SW480 (cell line): ENCODE data around the gene ANKHD1.
"Not testable (repeated sequence)": the region's sequence is repeated elsewhere in the genome, so short reads cannot be mapped to it uniquely, and the experiment has no call there.

ENCODE experiments used
- DNase-seq: peaks from one replicate; pipeline ENCODE4 v3.0.0-alpha.2; 2016; ENCODE audit warnings: low spot score

ANKHD1 gene

GRCh38 chr5:140565024-140565779 is 163.6 kb downstream of the ANKHD1 start:
- no peak for DNase-seq

DNA sequence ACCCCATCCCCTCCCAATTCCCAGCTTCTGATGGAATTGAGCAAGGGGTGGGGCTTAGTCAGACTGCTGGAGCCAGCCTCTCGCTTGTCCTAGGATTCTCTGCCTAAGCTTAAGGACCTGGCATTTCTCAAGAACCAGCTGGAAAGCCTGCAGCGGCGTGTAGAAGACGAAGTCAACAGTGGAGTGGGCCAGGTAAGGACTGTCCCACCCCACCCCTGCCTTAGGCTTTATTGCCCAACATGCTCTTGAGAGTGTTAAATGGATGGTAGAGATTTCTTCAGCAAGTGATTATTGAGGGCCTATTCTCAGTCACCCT is 164.1 kb downstream of the ANKHD1 start:
- no peak for DNase-seq

GRCh38 chr5:140566665-140567064 is 165.0 kb downstream of the ANKHD1 start:
- no peak for DNase-seq

GRCh38 chr5:140567136-140567818 is 165.6 kb downstream of the ANKHD1 start:
- no peak for DNase-seq

- no peak for DNase-seq
Observed at GRCh38 chr5:140567871-140568270, 166.2 kb downstream of the ANKHD1 start.

GRCh38 chr5:140568443-140569063 is 166.9 kb downstream of the ANKHD1 start:
- DNase-seq: no peak

- no peak for DNase-seq
Observed at GRCh38 chr5:140569197-140569596, 167.6 kb downstream of the ANKHD1 start.

DNA sequence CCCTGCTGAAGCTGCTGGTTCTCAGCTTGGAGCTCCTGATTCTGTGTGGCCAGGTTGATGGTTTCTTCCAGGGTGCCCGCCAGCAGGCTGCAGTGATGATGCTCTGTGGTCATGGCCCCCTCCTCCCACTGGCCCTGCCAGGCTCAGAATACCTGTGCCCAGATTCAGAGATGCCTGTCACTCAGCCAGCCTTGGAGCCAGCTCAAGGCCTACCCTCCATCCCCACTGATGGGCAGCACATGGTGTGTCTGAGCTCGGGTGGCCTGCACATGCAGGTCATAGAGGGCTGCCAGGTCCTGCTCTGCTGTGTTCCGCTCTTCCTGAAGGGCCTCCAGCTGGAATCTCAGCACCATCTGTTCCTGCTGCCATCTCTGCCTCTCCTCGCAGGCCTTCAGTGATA is 168.4 kb downstream of the ANKHD1 start:
- DNase-seq: no peak

GRCh38 chr5:140570488-140570887 is 168.9 kb downstream of the ANKHD1 start:
- DNase-seq: no peak

DNA sequence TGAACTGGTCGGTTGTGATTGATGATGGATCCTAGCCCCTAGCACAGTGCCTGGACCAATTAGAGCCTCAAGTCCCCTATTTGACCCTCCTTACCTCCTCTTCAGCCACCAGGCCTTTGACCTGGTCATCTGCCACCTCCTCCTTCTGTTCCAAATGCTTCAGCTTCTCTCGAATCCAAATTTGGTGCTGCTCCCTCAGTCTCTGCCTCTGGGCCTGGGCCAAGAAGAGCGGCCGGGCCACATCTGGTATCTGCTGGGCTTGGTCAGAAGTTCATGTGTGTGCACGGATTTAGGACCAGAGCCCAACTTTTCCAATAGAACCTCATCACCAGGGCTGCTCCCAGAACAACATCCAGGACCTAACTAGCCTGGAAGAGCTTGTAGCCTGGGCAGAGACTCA is 169.5 kb downstream of the ANKHD1 start:
- no peak for DNase-seq

DNA sequence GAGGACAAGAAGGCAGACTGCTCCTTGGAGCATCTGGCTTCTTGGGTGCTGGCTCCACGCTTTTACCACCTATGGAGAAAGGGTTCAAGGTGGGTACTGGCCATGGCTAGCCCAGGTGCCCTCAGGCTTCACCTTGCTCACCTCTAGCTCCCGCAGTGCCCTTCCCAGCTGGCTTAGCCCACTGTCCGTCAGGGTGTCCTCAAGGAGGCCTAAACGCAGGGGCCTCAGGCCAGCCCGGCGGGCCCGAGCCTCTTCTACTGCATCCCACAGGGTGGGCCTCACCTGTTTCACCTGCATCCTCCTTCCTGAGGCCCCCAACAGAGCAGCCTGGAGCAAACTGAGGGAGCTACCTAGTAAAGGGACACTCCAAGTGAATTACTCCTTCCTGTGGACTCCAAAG is 172.1 kb downstream of the ANKHD1 start:
- no peak for DNase-seq

- DNase-seq: no peak
Observed at GRCh38 chr5:140574165-140574564, 172.5 kb downstream of the ANKHD1 start.

GRCh38 chr5:140575309-140575708 is 173.7 kb downstream of the ANKHD1 start:
- DNase-seq: no peak

- DNase-seq: no peak
Observed at GRCh38 chr5:140576776-140577201, 175.2 kb downstream of the ANKHD1 start.

GRCh38 chr5:140579188-140579747 is 177.6 kb downstream of the ANKHD1 start:
- not testable (repeated sequence) for DNase-seq

DNA sequence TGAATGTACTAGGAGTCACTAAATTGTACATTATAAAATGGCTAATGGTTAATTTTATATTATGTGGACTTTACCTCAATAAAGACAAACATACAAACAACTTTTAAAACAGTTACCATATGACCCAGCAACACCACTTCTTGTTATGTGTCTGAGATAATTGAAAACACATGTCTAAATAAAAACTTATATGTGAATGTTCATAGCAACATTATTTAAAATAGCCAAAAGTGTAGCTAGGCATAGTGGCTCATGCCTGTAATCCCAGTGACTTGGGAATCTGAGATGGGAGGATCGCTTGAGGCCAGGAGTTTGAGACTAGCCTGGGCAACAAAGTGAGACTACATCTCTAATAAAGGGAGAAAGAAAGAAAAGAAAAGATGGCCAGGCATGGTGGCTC is 185.9 kb downstream of the ANKHD1 start:
- no peak for DNase-seq

GRCh38 chr5:140588311-140589070 is 186.9 kb downstream of the ANKHD1 start:
- DNase-seq: no peak
